Inflammatory macrophage (primary cell): ENCODE results near the gene ARL2BP.

Source experiments
- DNase-seq, 2 donors: peaks; one replicate each; pipeline ENCODE4 v3.0.0-alpha.2; 2020 to 2022

Gene ARL2BP

GRCh38 chr16:57283214-57283958, 38.3 kb downstream of the ARL2BP start:
- DNase-seq: no peak

GRCh38 chr16:57283959-57284208, 38.8 kb downstream of the ARL2BP start:
- no peak for DNase-seq

- DNase-seq: peak in 1 of 2 donors; percentile 27
These were observed 39.3 kb downstream of the ARL2BP start, which contains the start of gene PLLP for GRCh38 chr16:57284209-57284951. Gene PLLP, minus strand, starts transcription at chr16:57284672. Its CDS starts 132 bp downstream, at chr16:57284540.

GRCh38 chr16:57284952-57285363, 39.9 kb downstream of the ARL2BP start:
- DNase-seq: no peak

GRCh38 chr16:57285379-57285778, 40.3 kb downstream of the ARL2BP start:
- no peak for DNase-seq

- no peak for DNase-seq
These were observed 44.6 kb downstream of the ARL2BP start for GRCh38 chr16:57289391-57290257.

- peak in 1 of 2 donors; percentile 15 for DNase-seq
These were observed 52.8 kb downstream of the ARL2BP start for GRCh38 chr16:57297856-57298255.

GRCh38 chr16:57299009-57299718, 54.1 kb downstream of the ARL2BP start:
- DNase-seq: no peak

GRCh38 chr16:57299719-57300386, 54.8 kb downstream of the ARL2BP start:
- DNase-seq: peak; percentile 92 to 94

GRCh38 chr16:57300387-57301125, 55.5 kb downstream of the ARL2BP start:
- peak; percentile 99 to 100 for DNase-seq

- no peak for DNase-seq
These were observed 56.2 kb downstream of the ARL2BP start for GRCh38 chr16:57301126-57301817.
